ENCODE measurements around the gene WDR86. TPM values are rescaled to one million over a fixed set of nuclear protein-coding genes. Genes with fewer than 3 reads are reported as not detected.

Gene WDR86
- total RNA-seq, 1 experiment from 2014 or later, result 8.1 TPM

GRCh38 chr7:151449990-151450389 is 40.2 kb upstream of the WDR86 start:
- TF ChIP-seq, protein P1, sequence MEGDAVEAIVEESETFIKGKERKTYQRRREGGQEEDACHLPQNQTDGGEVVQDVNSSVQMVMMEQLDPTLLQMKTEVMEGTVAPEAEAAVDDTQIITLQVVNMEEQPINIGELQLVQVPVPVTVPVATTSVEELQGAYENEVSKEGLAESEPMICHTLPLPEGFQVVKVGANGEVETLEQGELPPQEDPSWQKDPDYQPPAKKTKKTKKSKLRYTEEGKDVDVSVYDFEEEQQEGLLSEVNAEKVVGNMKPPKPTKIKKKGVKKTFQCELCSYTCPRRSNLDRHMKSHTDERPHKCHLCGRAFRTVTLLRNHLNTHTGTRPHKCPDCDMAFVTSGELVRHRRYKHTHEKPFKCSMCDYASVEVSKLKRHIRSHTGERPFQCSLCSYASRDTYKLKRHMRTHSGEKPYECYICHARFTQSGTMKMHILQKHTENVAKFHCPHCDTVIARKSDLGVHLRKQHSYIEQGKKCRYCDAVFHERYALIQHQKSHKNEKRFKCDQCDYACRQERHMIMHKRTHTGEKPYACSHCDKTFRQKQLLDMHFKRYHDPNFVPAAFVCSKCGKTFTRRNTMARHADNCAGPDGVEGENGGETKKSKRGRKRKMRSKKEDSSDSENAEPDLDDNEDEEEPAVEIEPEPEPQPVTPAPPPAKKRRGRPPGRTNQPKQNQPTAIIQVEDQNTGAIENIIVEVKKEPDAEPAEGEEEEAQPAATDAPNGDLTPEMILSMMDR (conservative IDR thresholded peaks at IDR 0.05), result no peak
- Histone ChIP-seq H4K20me1 (ENCODE audit: control insufficient read depth, insufficient read depth, insufficient read length) (no peaks in the 10 kb centered on the region), H4K91ac (ENCODE audit: insufficient read length, low read depth, low read length) (no peak overlapping the region), H3K18ac (ENCODE audit: insufficient read length, low read depth, low read length) (no peak overlapping the region), H3K56ac (ENCODE audit: insufficient read length, low read depth, low read length) (no peak overlapping the region), H3K4ac (ENCODE audit: low read depth, low read length) (no peak overlapping the region), H2BK12ac (ENCODE audit: insufficient read length, low read depth, low read length) (no peak overlapping the region), H2BK20ac (ENCODE audit: low read depth, low read length, poor library complexity, severe bottlenecking) (no peak overlapping the region), H3K4me1 (ENCODE audit: insufficient read depth, low read length) (no peaks in the 10 kb centered on the region), H3K9ac (ENCODE audit: extremely low read depth, insufficient read length, low read length) (no peak overlapping the region), H2BK15ac (ENCODE audit: low read depth, low read length) (no peak overlapping the region), H3K23ac (ENCODE audit: insufficient read length, low read depth, low read length) (no peak overlapping the region), H4K8ac (replicated peaks; ENCODE audit: insufficient read length, low read depth, low read length) (no peak overlapping the region), H2AFZ (ENCODE audit: low read length) (no peak overlapping the region), H3K79me1 (ENCODE audit: insufficient read depth, low read depth, low read length, poor library complexity, severe bottlenecking) (no peaks in the 10 kb centered on the region), H2BK5ac (ENCODE audit: insufficient read length, low read length) (no peak overlapping the region), H3K14ac (ENCODE audit: insufficient read depth, low read length) (no peak overlapping the region), H2BK120ac (ENCODE audit: low read depth, low read length, poor library complexity, severe bottlenecking) (no peak overlapping the region), H3K23me2 (ENCODE audit: insufficient read length, low read depth, low read length, poor library complexity, severe bottlenecking) (peaks cover 8% of the 10 kb centered on the region), H2AK5ac (ENCODE audit: insufficient read length, low read length) (no peak overlapping the region), H3T11ph (ENCODE audit: low read length) (no peak overlapping the region), H3K9me3 (ENCODE audit: control insufficient read depth, low read depth, low read length) (no peaks in the 10 kb centered on the region), H4K5ac (ENCODE audit: insufficient read length, low read depth, low read length) (no peak overlapping the region), H3K4me2 (ENCODE audit: insufficient read depth, insufficient read length, low read length) (no peak overlapping the region), H3K27ac (ENCODE audit: insufficient read length, low read depth, low read length) (no peak overlapping the region), H3K79me2 (ENCODE audit: insufficient read depth, low read length) (no peaks in the 10 kb centered on the region), H3K27me3 (ENCODE audit: insufficient read depth, low read length) (no peaks in the 10 kb centered on the region; the same call in 1 of the 2 replicates)
- no peaks in the 10 kb centered on the region; a peak in 1 of 5 replicates for H3K9me3 Mint-ChIP-seq
- H3K4me1 Mint-ChIP-seq, result peaks cover 22 to 25% of the 10 kb centered on the region in 2 experiments
- H3K27me3 Mint-ChIP-seq (ENCODE audit: low read depth), result peaks cover 26% of the 10 kb centered on the region
- no peak overlapping the region for H3K27ac Mint-ChIP-seq
- WGBS (ENCODE audit: extremely low coverage, insufficient read length, low lambda C conversion rate), result no CpG with 5 or more reads among the region's 9 CpGs
- H3K36me3 Mint-ChIP-seq (ENCODE audit: insufficient read depth in 1 of 3, low read depth in 3 of 3), result no peaks in the 10 kb centered on the region
- DNase-seq, result no peak
- no peak overlapping the region for H3K4me3 Mint-ChIP-seq
